Transverse colon (tissue), 4 donors: ENCODE results near the gene SBK2.

Source experiments
- POLR2AphosphoS5 ChIP-seq, 3 donors: sonication (generic); formaldehyde crosslinking; IDR thresholded peaks; one replicate each; pipeline ENCODE4 v1.6.1; 2016; ENCODE audit warnings: antibody characterized with exemption in 3 of 3
- TF ChIP-seq, protein P1 (sequence below), 5 experiments: fragments of 200-600 bp in 3 of 5; fragments of 450-650 bp in 2 of 5; sonication (generic) in 3 of 5; IDR thresholded peaks; 1 replicate in 2 of 5; 2 replicates in 3 of 5; pipeline ENCODE4 v1.5.1; 2016 to 2017; ENCODE audit warnings: antibody characterized with exemption in 5 of 5, inconsistent platforms in 3 of 5, mild to moderate bottlenecking in 2 of 5, moderate library complexity in 1 of 5

DNA sequence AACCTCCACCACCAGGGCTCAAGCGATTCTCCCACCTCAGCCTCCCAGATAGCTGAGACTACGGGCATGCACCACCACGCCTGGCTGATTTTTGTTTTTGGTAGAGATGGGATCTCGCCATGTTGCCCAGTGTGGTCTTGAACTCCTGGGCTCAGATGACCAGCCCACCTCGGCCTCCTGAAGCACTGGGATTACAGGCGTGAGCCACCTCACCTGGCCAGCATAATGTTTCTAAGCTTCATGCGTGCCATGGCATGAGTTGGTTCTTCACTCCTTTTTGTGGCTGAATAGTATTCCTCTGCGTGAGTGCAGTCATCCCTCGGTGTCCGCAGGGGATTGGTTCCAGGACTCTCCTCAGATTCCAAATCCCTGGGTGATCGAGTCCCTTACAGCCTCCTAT is 47.9 kb upstream of the SBK2 start:
- TF ChIP-seq, protein P1, sequence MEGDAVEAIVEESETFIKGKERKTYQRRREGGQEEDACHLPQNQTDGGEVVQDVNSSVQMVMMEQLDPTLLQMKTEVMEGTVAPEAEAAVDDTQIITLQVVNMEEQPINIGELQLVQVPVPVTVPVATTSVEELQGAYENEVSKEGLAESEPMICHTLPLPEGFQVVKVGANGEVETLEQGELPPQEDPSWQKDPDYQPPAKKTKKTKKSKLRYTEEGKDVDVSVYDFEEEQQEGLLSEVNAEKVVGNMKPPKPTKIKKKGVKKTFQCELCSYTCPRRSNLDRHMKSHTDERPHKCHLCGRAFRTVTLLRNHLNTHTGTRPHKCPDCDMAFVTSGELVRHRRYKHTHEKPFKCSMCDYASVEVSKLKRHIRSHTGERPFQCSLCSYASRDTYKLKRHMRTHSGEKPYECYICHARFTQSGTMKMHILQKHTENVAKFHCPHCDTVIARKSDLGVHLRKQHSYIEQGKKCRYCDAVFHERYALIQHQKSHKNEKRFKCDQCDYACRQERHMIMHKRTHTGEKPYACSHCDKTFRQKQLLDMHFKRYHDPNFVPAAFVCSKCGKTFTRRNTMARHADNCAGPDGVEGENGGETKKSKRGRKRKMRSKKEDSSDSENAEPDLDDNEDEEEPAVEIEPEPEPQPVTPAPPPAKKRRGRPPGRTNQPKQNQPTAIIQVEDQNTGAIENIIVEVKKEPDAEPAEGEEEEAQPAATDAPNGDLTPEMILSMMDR (IDR thresholded peaks at IDR 0.05), result no peak
- no peak for TF ChIP-seq POLR2AphosphoS5 (IDR thresholded peaks at IDR 0.05)
